RWPE2 (cell line): ENCODE data around the gene ALDH1L1.
A peak's percentile ranks its signal among the peaks of the same experiment; 100 is the strongest.

Source experiments
- ATAC-seq: fragments of 200-7000 bp; cut with Tn5 transposase; 3 replicates; pipeline ENCODE4 v1.9.1; 2021; ENCODE audit warnings: low read depth
- DNase-seq: peaks from one replicate; pipeline ENCODE4 v3.0.0-alpha.2; 2020; ENCODE audit warnings: low spot score
- H3K27ac ChIP-seq: fragments of 450-650 bp; 2 replicates; pipeline ENCODE4 v1.5.1; 2017; ENCODE audit warnings: mild to moderate bottlenecking; ENCODE audit not compliant: poor library complexity, severe bottlenecking
- H3K27me3 ChIP-seq: fragments of 250-450 bp; sonication (Bioruptor Pico); 2 replicates; pipeline ENCODE4 v1.5.1; 2021; ENCODE audit warnings: mild to moderate bottlenecking, moderate library complexity; ENCODE audit not compliant: insufficient read depth, poor library complexity, severe bottlenecking
- H3K36me3 ChIP-seq: fragments of 250-450 bp; sonication (Bioruptor Pico); 2 replicates; pipeline ENCODE4 v1.5.1; 2020; ENCODE audit warnings: low read depth, mild to moderate bottlenecking, moderate library complexity
- H3K4me1 ChIP-seq: fragments of 250-450 bp; sonication (Bioruptor Pico); 2 replicates; pipeline ENCODE4 v1.5.1; 2021; ENCODE audit warnings: mild to moderate bottlenecking, moderate library complexity; ENCODE audit not compliant: insufficient read depth, poor library complexity, severe bottlenecking
- H3K4me3 ChIP-seq: fragments of 250-450 bp; sonication (Bioruptor Pico); 2 replicates; pipeline ENCODE4 v1.5.1; 2021; ENCODE audit warnings: mild to moderate bottlenecking, moderate library complexity; ENCODE audit not compliant: severe bottlenecking
- H3K9me3 ChIP-seq: fragments of 250-450 bp; sonication (Bioruptor Pico); 2 replicates; pipeline ENCODE4 v1.5.1; 2021; ENCODE audit warnings: mild to moderate bottlenecking, moderate library complexity; ENCODE audit not compliant: severe bottlenecking
- CTCF ChIP-seq: fragments of 450-650 bp; IDR thresholded peaks from one replicate; pipeline ENCODE4 v1.5.1; 2017; ENCODE audit warnings: mild to moderate bottlenecking, moderate library complexity; ENCODE audit not compliant: poor library complexity, severe bottlenecking

ALDH1L1 gene

DNA sequence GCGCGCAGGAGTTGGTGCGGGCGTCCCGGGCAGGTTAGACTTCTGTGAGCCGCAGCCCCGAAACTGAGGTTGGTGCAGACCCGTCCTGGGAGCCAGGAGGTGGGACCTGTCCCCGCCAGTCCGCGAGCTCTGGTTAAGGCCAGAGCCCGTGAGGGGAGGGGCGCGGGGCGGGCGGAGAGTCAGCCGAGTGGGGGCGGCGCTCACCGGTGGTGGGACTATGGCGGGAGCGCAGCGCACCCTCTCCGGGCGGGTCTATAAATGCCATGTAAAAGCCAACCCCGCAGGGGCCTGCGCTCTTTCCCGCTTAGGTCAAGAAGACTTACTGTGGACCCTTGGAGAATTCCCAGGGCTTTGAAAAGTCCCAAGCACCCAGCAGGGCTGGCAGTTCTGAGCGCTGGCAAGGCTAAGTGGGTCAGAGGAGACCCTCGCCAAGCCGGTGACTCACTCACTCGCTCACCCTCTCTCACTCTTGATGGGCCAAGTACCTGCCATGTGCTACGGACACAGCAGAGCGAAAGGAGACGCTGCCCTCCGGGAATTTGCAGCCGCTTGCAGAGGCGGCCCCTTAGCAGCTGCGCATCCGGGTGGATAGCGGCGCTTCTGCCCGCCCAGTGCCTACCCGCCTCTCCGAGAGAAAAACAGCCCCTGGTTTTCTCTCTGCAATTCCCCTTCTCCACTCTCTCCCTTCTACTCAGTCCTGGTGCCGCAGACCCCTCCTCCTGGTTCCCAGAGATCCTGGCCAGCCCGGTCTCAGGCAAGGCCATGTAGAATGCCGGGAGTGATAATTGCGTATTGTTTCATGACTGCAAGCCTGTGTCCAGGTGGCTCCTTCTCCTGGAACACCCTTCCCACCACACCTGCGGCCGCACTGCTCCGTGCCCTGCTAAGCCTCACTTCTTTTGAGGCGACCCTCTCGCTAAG, at the start of gene ALDH1L1:
TSS of gene ALDH1L1 (minus strand) at position 110 of the 921 bp plus-strand sequence. CDS start 19,607 bp downstream, outside the sequence.
- Histone ChIP-seq H3K9me3 (no peaks in the 10 kb centered on the region), H3K27ac (peak within 1 kb of the TSS; percentile 8), H3K36me3 (no peaks in the 10 kb centered on the region), H3K4me3 (peak within 1 kb of the TSS; percentile 31), H3K27me3 (peaks cover under 1% of the 10 kb centered on the region), H3K4me1 (peaks cover 5% of the 10 kb centered on the region)
- ATAC-seq (peak; percentile 82), DNase-seq (peak; percentile 70)
- TF ChIP-seq CTCF, result no peak

DNA sequence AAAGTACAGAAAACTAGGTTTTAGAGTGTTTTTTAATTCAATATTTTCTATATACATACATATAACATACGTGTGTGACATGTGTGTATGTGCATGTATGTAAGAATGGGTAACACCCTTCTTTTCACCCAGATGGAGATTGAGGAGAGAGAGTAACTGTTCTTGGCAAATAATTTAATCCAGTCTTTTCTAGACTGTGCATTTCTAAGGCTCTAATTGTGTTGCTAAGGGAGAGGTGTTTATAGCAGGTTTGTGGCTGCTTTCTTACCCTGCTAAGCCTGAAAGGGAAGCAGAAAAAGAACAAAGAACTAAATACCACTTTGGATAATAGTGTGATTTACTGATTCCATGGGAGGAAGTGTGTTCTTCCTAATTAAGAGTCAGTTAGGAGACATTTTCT, 46.0 kb upstream of the ALDH1L1 start:
- Histone ChIP-seq H3K4me1 (no peaks in the 10 kb centered on the region), H3K36me3 (no peaks in the 10 kb centered on the region), H3K4me3 (no peak overlapping the region), H3K27ac (no peak overlapping the region), H3K9me3 (no peaks in the 10 kb centered on the region), H3K27me3 (no peaks in the 10 kb centered on the region)
- DNase-seq (no peak), ATAC-seq (no peak)
- TF ChIP-seq CTCF, result no peak

GRCh38 chr3:126216416-126216815, 36.0 kb upstream of the ALDH1L1 start:
- TF ChIP-seq CTCF, result no peak
- H3K4me1 ChIP-seq, result peaks cover 13% of the 10 kb centered on the region
- no peak for DNase-seq
- H3K27ac ChIP-seq, result peak overlapping the region; percentile 46
- no peaks in the 10 kb centered on the region for H3K9me3 ChIP-seq
- no peak overlapping the region for H3K4me3 ChIP-seq
- peak; percentile 81 for ATAC-seq
- H3K36me3 ChIP-seq, result no peaks in the 10 kb centered on the region
- no peaks in the 10 kb centered on the region for H3K27me3 ChIP-seq

DNA sequence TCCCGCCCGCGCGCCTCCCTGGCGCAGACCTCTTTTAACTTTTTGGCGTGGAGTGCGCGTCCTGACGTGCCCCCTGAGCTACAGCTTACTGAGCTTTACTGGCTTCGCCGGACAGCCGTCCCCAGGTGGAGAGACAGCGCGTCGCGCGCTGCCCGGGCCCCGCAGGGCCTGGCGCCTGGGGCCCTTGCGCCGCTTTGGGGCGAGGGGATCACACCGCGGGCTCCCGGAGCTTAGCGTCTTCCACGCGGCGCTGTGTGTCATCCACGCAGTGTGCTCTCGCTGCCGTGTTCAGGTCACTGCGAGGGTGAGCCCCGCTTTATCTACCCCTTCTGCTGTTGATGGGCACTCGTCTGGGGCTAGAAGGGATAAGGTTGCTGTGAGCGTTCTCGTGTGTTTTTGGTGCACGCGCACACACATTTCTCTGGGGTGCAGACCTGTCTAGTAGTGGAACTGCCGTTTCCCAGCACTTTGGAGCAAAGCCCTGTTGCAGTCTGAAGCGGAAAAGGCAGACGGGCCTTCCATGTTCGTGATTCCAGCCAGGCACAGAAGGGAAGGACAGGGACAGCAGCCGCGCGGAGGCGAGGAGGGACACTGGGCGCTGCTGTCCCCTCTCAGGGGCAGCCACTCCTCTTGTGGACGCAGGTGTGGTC, 33.1 kb upstream of the ALDH1L1 start:
- H3K9me3 ChIP-seq, result no peaks in the 10 kb centered on the region

More for the DNA sequence above, 33.1 kb upstream of the ALDH1L1 start:
- Histone ChIP-seq H3K36me3 (no peaks in the 10 kb centered on the region), H3K4me1 (peaks cover 19% of the 10 kb centered on the region), H3K27ac (no peak overlapping the region), H3K4me3 (peak overlapping the region; percentile 15), H3K27me3 (no peaks in the 10 kb centered on the region)
- DNase-seq (no peak), ATAC-seq (no peak)
- TF ChIP-seq CTCF, result peak; percentile 34
